WI38 (cell line): ENCODE measurements around the gene DUS2.

Experiments
- H3K4me3 ChIP-seq: 2 replicates; pipeline ENCODE4 v1.5.1; 2011; ENCODE audit warnings: low read depth, mild to moderate bottlenecking, control low read depth, low read length
- TF ChIP-seq, protein P1 (sequence below): IDR thresholded peaks from 2 replicates; pipeline ENCODE4 v1.5.1; 2012; ENCODE audit warnings: low read depth, mild to moderate bottlenecking, control low read depth, low read length

Gene DUS2

GRCh38 chr16:67982011-67982696, 40.9 kb upstream of the DUS2 start:
- TF ChIP-seq, protein P1, sequence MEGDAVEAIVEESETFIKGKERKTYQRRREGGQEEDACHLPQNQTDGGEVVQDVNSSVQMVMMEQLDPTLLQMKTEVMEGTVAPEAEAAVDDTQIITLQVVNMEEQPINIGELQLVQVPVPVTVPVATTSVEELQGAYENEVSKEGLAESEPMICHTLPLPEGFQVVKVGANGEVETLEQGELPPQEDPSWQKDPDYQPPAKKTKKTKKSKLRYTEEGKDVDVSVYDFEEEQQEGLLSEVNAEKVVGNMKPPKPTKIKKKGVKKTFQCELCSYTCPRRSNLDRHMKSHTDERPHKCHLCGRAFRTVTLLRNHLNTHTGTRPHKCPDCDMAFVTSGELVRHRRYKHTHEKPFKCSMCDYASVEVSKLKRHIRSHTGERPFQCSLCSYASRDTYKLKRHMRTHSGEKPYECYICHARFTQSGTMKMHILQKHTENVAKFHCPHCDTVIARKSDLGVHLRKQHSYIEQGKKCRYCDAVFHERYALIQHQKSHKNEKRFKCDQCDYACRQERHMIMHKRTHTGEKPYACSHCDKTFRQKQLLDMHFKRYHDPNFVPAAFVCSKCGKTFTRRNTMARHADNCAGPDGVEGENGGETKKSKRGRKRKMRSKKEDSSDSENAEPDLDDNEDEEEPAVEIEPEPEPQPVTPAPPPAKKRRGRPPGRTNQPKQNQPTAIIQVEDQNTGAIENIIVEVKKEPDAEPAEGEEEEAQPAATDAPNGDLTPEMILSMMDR, result no peak
- no peak overlapping the region for H3K4me3 ChIP-seq

- TF ChIP-seq, protein P1, result no peak
- H3K4me3 ChIP-seq, result no peak overlapping the region
Measured at GRCh38 chr16:67986949-67987348, 36.1 kb upstream of the DUS2 start.

DNA sequence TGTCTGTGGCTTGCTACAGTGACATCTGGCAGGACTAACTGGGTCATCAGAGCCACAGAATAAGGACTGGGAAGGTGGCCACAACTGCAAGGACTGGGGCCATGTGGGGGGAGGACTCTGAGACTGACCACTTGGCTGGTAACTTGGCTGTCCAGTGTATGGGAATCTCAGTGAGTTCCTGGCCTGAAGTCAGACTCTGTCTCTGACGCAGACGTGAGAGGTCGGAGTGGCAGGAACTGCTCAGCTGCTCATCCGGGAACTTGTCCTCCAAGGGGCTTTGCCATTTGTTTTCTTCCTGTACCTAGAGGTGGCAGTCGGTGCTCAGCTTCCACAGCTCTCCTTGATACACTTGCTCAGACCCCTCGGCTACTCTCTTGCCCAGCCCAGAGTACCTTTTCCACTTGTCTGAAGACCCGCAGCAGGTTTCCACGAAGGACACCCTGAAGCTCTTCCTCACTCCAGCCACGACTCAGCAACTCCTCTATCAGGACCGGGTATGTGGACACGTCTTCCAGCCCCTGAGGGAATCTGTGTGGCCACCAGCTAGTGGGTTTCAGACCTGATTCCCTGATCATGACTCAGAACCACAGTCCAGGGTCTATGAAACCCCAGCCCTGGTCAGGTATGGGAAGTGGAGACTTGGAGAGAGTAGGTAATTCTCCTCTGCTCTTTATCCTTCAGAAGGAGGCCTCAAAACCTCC, 35.5 kb upstream of the DUS2 start:
- H3K4me3 ChIP-seq, result no peak overlapping the region
- TF ChIP-seq, protein P1, result no peak

DNA sequence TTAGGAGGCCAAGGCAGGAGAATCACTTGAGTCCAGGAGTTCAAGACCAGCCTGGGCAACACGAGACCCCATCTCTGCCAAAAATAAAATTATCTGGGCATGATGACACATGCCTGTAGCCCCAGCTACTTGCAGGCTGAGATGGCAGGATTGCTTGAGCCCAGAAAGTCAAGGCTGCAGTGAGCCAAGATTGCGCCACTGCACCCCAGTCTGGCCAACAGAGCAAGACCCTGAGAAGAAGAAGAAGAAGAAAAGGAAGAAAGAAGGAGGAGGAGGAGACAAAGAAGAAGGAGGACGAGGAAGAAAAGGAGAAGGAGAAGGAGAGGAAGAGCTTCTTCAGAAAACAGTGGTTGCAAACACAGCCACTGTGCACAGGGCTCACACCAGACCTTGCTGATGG, 34.4 kb upstream of the DUS2 start:
- TF ChIP-seq, protein P1, result no peak
- no peak overlapping the region for H3K4me3 ChIP-seq

- TF ChIP-seq, protein P1, result no peak
- H3K4me3 ChIP-seq, result no peak overlapping the region
Measured at GRCh38 chr16:67989322-67990017, 33.6 kb upstream of the DUS2 start.

GRCh38 chr16:67990018-67990386, 33.1 kb upstream of the DUS2 start:
- H3K4me3 ChIP-seq, result no peak overlapping the region
- TF ChIP-seq, protein P1, result no peak
